Measurements from ENCODE around the gene ODF2.

DNA sequence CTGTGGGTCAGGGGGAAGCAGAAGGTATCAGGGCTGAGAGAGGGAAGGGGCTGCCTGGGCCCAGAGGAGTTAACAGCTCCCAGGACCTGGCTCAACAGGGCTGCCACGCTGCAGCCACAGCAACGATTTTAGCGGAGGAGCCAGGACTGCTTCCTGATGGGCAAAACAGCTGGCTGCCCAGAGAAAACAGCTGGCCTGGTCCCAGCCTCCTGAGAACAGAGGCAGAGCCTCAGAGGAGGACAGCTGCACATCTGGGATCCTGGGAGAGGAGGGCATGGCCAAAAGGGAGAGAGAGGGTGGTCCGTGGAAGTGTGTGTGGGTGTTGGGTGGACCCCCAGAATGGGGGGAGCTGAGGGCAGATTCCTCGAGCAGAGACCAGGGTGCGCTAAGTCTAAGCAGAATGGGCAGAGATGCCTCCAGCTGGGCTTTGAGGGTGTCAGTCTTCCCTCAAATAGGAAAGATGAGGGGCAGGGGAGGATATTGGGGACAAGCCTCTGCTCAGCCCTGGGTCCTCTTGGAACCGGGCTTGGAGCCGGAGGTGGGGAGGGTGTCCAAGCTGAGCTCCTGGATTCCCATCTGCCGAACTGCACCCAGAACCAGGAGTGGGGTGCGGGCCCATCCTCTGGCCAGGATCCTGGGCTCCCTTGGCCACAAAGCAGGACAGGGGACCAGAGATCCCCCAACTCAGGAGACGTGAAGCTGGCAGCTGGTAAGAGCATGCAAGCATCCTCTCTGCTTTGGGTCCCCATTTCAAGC, 44.3 kb upstream of the ODF2 start:
- TF ChIP-seq FOXM1 (IDR thresholded peaks at IDR 0.05; ENCODE audit: borderline replicate concordance), result no peak
- no peak for TF ChIP-seq BHLHE40 (IDR thresholded peaks at IDR 0.05; ENCODE audit: borderline replicate concordance)
- no peak for TF ChIP-seq FOXK2 (IDR thresholded peaks at IDR 0.05)
- no peak for TF ChIP-seq ELF4 (IDR thresholded peaks at IDR 0.05)
- no peak for TF ChIP-seq CTBP1 (IDR thresholded peaks at IDR 0.05; ENCODE audit: borderline replicate concordance)
- TF ChIP-seq TARDBP (IDR thresholded peaks at IDR 0.05), result no peak
- TF ChIP-seq LEF1 (IDR thresholded peaks at IDR 0.05; ENCODE audit: borderline replicate concordance), result no peak
- no peak for TF ChIP-seq NFRKB (IDR thresholded peaks at IDR 0.05)
- no peak for TF ChIP-seq SUZ12 (IDR thresholded peaks at IDR 0.05)
- no peak for TF ChIP-seq ZNF384 (IDR thresholded peaks at IDR 0.05)
- TF ChIP-seq HDGF (IDR thresholded peaks at IDR 0.05; ENCODE audit: borderline replicate concordance), result no peak
- TF ChIP-seq FOXA1 (IDR thresholded peaks at IDR 0.05), result no peak
- TF ChIP-seq ARNT (IDR thresholded peaks at IDR 0.05), result no peak
